ENCODE measurements around the gene ALPI.

Gene ALPI

GRCh38 chr2:232486558-232487384 is 30.8 kb downstream of the ALPI start:
- no peak for DNase-seq

GRCh38 chr2:232487385-232488096 is 31.6 kb downstream of the ALPI start, which contains the start of gene ECEL1:
Gene ECEL1 (minus strand): TSS chr2:232487834. CDS start chr2:232486653, 1,181 bp downstream.
- no peak for DNase-seq

- DNase-seq = no peak
Measured at GRCh38 chr2:232488097-232488711, 32.3 kb downstream of the ALPI start.

GRCh38 chr2:232488721-232489300 is 32.9 kb downstream of the ALPI start:
- DNase-seq = no peak

DNA sequence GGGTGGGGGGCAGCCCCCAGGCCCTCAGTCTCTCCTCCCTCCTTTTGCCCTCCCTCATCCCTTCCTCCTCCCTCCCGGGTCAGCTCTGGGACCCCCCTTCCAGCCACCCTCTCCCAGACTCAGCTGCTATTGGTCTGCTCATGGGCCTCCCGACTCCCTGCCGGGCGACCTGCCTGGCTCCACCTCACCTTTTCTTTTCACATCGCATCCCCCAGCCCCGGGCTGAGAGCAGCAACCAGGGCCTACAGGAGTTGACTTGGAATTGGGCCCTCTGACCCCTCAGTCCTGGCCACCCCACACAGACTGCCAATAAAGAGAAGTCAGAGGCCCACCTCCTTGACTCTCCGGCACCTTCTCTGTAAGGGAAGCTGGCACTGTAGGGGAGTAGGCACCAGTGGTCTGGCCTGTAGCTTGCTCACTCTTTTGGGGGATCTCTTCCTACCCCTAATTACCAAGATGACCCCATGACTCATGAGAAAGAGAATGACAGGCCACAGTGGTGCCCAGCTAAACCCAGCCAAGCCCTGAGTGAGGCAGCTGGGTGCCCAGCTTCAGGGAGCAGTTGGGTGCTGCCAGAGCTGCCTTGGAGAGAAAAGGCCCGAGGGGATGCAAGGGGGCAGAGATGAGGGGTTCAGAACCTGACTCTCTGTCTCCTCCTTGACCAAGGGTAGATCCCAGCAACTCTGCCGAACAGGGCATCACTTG is 33.7 kb downstream of the ALPI start:
- no peak for DNase-seq

GRCh38 chr2:232490221-232491138 is 34.5 kb downstream of the ALPI start:
- no peak for DNase-seq

DNA sequence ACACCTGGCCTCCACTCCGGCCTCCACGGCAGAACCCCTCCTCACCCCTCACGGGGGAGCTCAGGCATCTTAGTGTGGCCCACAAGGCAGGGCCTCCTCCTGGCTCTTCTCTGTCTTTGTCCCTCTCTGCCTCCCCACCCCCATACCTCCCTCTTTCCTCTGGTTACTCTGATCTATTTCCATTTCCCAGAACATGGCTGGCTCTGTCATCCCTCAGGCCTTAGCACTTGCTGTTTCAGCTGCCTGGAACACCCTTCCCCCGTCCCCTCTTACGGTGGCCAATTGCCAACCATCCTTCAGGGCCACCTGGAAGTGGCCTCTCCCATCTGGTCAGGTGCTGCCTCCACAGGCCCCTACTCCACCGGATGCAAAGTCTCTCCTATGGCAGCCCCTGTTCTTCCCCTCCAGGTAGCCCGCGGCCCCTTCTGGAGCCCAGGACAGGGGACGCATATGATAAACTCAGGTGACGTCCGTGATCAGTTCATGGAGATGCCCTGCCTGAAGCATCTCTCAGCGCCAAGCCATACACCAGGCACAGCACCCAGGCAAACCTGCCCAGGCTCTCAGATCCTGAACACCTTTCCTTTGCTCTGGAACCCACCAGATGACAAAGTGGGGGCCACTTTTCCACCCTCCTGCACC is 35.3 kb downstream of the ALPI start:
- DNase-seq = no peak

GRCh38 chr2:232492236-232492848 is 36.4 kb downstream of the ALPI start:
- DNase-seq = no peak

GRCh38 chr2:232492963-232493700 is 37.2 kb downstream of the ALPI start:
- no peak for DNase-seq

- DNase-seq = no peak
Measured at GRCh38 chr2:232493701-232494474, 37.9 kb downstream of the ALPI start.

DNA sequence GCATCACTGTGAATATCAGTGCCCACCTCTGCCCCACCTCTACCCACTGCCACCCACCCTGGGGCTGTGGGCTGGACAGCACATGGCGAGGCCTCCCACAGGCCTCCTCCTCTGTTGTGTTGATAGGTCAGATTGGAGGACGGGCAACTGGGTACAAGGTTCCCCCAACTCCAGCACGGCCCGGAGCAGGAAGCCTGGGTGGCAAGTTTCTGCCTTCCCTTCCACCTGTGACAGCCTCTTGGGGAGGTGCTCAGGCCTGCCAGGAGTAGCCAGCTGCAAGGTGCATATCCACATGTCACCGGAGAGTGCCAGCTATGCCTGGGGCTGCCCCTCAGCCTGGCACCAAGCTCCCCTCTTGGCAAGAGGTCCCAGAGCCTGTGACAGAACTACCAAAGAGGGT is 38.6 kb downstream of the ALPI start:
- no peak for DNase-seq

DNA sequence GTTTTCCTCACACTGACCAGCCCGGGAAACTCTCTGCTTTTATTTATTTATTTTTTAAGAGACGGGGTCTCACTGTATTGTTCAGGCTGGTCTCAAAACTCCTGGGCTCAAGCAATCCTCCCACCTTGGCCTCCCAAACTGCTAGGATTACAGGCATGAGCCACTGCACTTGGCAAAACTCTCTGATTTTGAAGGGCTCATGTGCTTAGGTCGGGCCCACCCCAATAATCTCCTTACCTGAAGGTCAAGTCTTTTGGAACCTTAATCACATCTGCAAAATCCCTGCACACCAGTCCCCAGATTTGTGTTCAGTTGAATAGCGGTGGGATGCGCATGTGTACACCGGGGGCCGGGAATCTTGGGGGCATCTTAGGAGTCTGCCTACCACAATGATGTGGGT is 39.3 kb downstream of the ALPI start:
- no peak for DNase-seq

DNA sequence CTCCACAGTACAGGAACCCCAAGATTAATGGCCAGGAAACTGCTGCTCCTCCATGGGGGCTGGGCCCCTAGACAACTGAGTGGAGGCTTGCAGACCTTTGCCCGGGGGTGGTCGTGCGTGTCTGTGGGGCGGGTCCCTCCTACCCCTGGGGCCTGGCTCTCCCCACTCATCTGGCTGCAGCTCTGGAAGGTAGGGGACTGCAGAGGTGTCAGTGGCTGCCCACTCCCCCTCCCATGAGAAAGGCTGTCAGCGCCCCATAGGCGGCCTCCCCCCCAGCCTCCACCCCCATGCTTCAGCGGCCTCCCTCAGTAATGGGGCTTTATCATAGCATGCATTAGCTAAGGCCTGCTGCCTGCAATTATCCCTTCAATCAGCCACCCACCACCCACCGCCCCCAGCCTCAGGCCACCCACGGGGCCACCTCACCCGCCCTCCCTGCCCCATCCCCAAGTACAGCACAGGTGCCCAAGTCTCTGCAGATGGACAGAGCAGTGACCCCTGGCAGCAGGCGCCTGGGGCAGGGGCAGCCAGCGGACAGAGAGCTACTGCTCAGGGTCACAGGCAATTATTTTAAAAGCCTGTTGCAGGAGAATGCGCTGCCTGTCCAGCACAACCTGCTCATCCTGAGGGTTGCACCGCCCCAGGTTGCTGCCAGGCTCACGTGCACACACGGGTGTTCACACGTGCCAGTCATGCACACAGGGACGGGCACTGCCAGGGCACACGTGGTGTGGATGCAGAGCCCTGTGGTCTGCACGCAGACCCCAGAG is 40.7 kb downstream of the ALPI start:
- DNase-seq = no peak

DNA sequence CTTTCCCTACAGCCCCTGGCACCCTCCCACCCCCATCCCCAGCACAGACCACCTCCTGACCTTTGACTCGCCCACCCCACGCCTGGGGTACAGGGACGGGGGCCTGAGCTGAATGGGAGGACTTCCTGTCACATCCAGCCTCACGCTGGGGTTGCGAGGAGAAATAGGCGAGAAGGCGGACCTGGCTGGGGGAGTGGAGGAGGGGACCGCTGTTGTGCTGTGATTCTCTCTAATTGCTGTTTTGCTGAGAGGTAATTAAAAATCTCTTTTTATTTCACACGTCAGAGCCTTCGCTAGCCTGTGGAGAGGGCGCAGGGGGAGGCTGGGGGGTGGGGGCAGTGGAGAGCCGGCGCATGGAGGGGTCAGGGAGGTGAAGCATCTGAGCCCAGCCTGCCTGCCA is 41.4 kb downstream of the ALPI start:
- DNase-seq = no peak

GRCh38 chr2:232498452-232498851 is 42.5 kb downstream of the ALPI start:
- DNase-seq = no peak

DNA sequence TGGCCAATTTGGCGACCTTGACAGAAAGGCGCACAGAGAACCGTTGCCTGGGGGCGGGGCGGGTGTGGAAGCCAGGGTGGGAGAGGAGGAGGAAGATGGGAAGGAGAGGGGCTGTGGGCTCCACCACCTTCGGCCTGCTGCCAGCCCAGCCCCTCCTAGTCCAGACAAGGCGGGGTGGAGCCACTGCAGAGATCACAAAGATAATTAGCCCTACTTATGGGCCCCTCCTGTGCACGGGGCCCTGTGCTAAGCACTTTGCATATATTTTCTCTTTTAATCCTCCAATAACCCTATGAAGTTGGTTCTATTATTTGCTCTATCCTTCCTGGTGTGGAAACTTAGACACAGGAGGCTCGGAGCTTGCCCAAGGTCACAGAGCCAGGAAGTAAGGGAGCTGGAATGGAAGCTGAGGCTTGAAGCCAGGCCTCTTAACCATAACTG is 45.4 kb downstream of the ALPI start:
- DNase-seq = no peak

- DNase-seq = no peak
Measured at GRCh38 chr2:232501794-232502390, 45.9 kb downstream of the ALPI start.

GRCh38 chr2:232502511-232502910 is 46.6 kb downstream of the ALPI start:
- DNase-seq = no peak
